ENCODE measurements around the gene RCC1.
"Not testable (repeated sequence)": the region's sequence is repeated elsewhere in the genome, so short reads cannot be mapped to it uniquely, and the experiment has no call there.

The RCC1 gene

GRCh38 chr1:28552758-28553663 is 47.2 kb downstream of the RCC1 start, which contains the start of gene TRNAU1AP:
Gene TRNAU1AP (plus strand): TSS chr1:28553085. CDS start chr1:28553111, 26 bp downstream.
- peak; percentile 95 for DNase-seq

GRCh38 chr1:28560886-28561285 is 55.0 kb downstream of the RCC1 start:
- peak; percentile 95 for DNase-seq

- DNase-seq, result peak; percentile 28
Observed at GRCh38 chr1:28564310-28564709, 58.5 kb downstream of the RCC1 start.

GRCh38 chr1:28565040-28565439 is 59.2 kb downstream of the RCC1 start:
- no peak for DNase-seq

GRCh38 chr1:28565726-28566125 is 59.9 kb downstream of the RCC1 start:
- DNase-seq, result no peak

- DNase-seq, result no peak
Observed at GRCh38 chr1:28566931-28567330, 61.1 kb downstream of the RCC1 start.

GRCh38 chr1:28571911-28572310 is 66.1 kb downstream of the RCC1 start:
- DNase-seq, result no peak

- not testable (repeated sequence) for DNase-seq
Observed at GRCh38 chr1:28572891-28573290, 67.0 kb downstream of the RCC1 start.

GRCh38 chr1:28573564-28573963 is 67.7 kb downstream of the RCC1 start:
- no peak for DNase-seq

- no peak for DNase-seq
Observed at GRCh38 chr1:28577052-28577678, 71.3 kb downstream of the RCC1 start.

- no peak for DNase-seq
Observed at GRCh38 chr1:28577738-28578536, 72.1 kb downstream of the RCC1 start.

- DNase-seq, result no peak
Observed at GRCh38 chr1:28578696-28579218, 72.9 kb downstream of the RCC1 start.

- no peak for DNase-seq
Observed at GRCh38 chr1:28579401-28579800, 73.6 kb downstream of the RCC1 start.

- peak; percentile 60 for DNase-seq
Observed at GRCh38 chr1:28580722-28581530, 75.1 kb downstream of the RCC1 start.

- DNase-seq, result peak; percentile 89
Observed at GRCh38 chr1:28581531-28582247, 75.8 kb downstream of the RCC1 start.

- no peak for DNase-seq
Observed at GRCh38 chr1:28582248-28582615, 76.4 kb downstream of the RCC1 start.

- DNase-seq, result not testable (repeated sequence)
Observed at GRCh38 chr1:28586585-28587391, 80.9 kb downstream of the RCC1 start.

All from DMS79 (cell line).